ENCODE data around the gene FOXC2. TPM values are rescaled to one million over a fixed set of nuclear protein-coding genes. Genes with fewer than 3 reads are reported as not detected.

The FOXC2 gene
- total RNA-seq, 1 experiment from 2014 or later: 14.9 TPM

GRCh38 chr16:86604436-86605193 lies 38.0 kb downstream of the FOXC2 start:
- intact Hi-C loops (cut with micrococcal nuclease; ENCODE audit: unreplicated experiment) (no loop called here), in situ Hi-C loops (cut with HindIII; ENCODE audit: low pct_unique_long_range_greater_than_20kb, low sequenced_read_pairs) (no loop called here)
- no peak for DNase-seq (ENCODE audit: low read depth, low spot score)
- Histone ChIP-seq H3K4me1 (ENCODE audit: control insufficient read depth, insufficient read depth, low read length) (no peaks in the 10 kb centered on the region; the same call in 1 of the 2 replicates), H3K27ac (ENCODE audit: low read length) (no peak overlapping the region), H3K36me3 (ENCODE audit: control insufficient read depth, insufficient read depth, low read length) (no peaks in the 10 kb centered on the region), H3K27me3 (ENCODE audit: control insufficient read depth, insufficient read depth, low read length) (no peaks in the 10 kb centered on the region), H3K9me3 (ENCODE audit: control insufficient read depth, insufficient read depth, low read depth, low read length) (no peaks in the 10 kb centered on the region), H3K4me3 (ENCODE audit: low read depth in 2 of 2, low read length in 2 of 2) (no peak overlapping the region)
- ATAC-seq: no peak
- CTCF ChIA-PET: interaction anchor here (0.9 kb wide), 1 partner anchor 9 kb away, joined by 12 read pairs; no protein-coding TSS in a partner anchor
- BruUV-seq (replicated peaks): no TSS peak
- TF ChIP-seq CTCF (IDR thresholded peaks at IDR 0.05) (no peak), SIN3A (IDR thresholded peaks at IDR 0.05; ENCODE audit: borderline replicate concordance, insufficient read depth, low read depth, low read length) (no peak), TCF7L2 (IDR thresholded peaks at IDR 0.05; ENCODE audit: low read depth, low read length) (no peak), POLR2AphosphoS5 (IDR thresholded peaks at IDR 0.05; ENCODE audit: low read depth, low read length) (no peak)
- TF ChIP-seq, protein P1, sequence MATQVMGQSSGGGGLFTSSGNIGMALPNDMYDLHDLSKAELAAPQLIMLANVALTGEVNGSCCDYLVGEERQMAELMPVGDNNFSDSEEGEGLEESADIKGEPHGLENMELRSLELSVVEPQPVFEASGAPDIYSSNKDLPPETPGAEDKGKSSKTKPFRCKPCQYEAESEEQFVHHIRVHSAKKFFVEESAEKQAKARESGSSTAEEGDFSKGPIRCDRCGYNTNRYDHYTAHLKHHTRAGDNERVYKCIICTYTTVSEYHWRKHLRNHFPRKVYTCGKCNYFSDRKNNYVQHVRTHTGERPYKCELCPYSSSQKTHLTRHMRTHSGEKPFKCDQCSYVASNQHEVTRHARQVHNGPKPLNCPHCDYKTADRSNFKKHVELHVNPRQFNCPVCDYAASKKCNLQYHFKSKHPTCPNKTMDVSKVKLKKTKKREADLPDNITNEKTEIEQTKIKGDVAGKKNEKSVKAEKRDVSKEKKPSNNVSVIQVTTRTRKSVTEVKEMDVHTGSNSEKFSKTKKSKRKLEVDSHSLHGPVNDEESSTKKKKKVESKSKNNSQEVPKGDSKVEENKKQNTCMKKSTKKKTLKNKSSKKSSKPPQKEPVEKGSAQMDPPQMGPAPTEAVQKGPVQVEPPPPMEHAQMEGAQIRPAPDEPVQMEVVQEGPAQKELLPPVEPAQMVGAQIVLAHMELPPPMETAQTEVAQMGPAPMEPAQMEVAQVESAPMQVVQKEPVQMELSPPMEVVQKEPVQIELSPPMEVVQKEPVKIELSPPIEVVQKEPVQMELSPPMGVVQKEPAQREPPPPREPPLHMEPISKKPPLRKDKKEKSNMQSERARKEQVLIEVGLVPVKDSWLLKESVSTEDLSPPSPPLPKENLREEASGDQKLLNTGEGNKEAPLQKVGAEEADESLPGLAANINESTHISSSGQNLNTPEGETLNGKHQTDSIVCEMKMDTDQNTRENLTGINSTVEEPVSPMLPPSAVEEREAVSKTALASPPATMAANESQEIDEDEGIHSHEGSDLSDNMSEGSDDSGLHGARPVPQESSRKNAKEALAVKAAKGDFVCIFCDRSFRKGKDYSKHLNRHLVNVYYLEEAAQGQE (IDR thresholded peaks at IDR 0.05; ENCODE audit: insufficient read depth in 1 of 2, low read depth in 2 of 2, low read length in 1 of 2): no peak
- POLR2A ChIA-PET: no interaction called here

- Histone ChIP-seq H3K4me3 (ENCODE audit: low read depth in 2 of 2, low read length in 2 of 2) (no peak overlapping the region), H3K9me3 (ENCODE audit: control insufficient read depth, insufficient read depth, low read depth, low read length) (no peaks in the 10 kb centered on the region), H3K27me3 (ENCODE audit: control insufficient read depth, insufficient read depth, low read length) (no peaks in the 10 kb centered on the region), H3K27ac (ENCODE audit: low read length) (no peak overlapping the region), H3K4me1 (ENCODE audit: control insufficient read depth, insufficient read depth, low read length) (no peaks in the 10 kb centered on the region; the same call in 1 of the 2 replicates), H3K36me3 (ENCODE audit: control insufficient read depth, insufficient read depth, low read length) (no peaks in the 10 kb centered on the region)
- DNase-seq (ENCODE audit: low read depth, low spot score): no peak
- in situ Hi-C loops (cut with HindIII; ENCODE audit: low pct_unique_long_range_greater_than_20kb, low sequenced_read_pairs) (no loop called here), intact Hi-C loops (cut with micrococcal nuclease; ENCODE audit: unreplicated experiment) (no loop called here)
- no peak for TF ChIP-seq POLR2AphosphoS5 (IDR thresholded peaks at IDR 0.05; ENCODE audit: low read depth, low read length)
- TF ChIP-seq CTCF (IDR thresholded peaks at IDR 0.05): no peak
- no peak for ATAC-seq
- ChIA-PET POLR2A (no interaction called here), CTCF (no interaction called here)
- no TSS peak for BruUV-seq (replicated peaks)
Observed at GRCh38 chr16:86605950-86606349, 39.3 kb downstream of the FOXC2 start.

Data from Panc1 (cell line).